ENCODE data around the gene MAGEF1. TPM values are rescaled to one million over a fixed set of nuclear protein-coding genes. Genes with fewer than 3 reads are reported as not detected.

MAGEF1 gene
- total RNA-seq, 4 donors from 2014 or later, result 48.8 to 70.8 (median 63.5) TPM

DNA sequence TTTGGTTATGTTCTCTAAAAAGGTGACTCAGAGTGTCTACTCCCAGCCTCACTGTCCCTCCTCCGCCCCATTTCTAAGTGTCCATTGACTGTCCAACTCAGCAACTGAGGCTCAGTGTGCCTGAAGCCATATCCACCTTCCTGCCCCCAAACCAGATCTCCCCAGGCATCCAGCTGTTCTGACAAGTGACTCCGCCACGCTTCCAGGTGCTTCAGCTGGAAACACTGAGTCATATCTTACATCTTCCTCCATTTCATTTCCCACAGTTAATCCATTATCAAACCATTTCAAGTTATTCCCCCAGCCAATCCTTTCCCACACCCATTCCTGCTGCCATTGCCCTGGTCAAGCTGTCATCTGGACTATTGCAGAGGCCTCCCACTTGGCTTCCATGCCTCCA lies 17.1 kb downstream of the MAGEF1 start:
- 64 to 84% methylated on average over 3 of the region's 3 CpGs for WGBS, 2 donors
- H3K27ac ChIP-seq, result no peak overlapping the region
- no peak for DNase-seq
- H3K27me3 ChIP-seq, result no peaks in the 10 kb centered on the region
- no peaks in the 10 kb centered on the region for H3K36me3 ChIP-seq
- no peak overlapping the region for H3K4me3 ChIP-seq (replicated peaks in 1 of 3)
- no peak for TF ChIP-seq POLR2A (IDR thresholded peaks at IDR 0.05)
- TF ChIP-seq, protein P1, sequence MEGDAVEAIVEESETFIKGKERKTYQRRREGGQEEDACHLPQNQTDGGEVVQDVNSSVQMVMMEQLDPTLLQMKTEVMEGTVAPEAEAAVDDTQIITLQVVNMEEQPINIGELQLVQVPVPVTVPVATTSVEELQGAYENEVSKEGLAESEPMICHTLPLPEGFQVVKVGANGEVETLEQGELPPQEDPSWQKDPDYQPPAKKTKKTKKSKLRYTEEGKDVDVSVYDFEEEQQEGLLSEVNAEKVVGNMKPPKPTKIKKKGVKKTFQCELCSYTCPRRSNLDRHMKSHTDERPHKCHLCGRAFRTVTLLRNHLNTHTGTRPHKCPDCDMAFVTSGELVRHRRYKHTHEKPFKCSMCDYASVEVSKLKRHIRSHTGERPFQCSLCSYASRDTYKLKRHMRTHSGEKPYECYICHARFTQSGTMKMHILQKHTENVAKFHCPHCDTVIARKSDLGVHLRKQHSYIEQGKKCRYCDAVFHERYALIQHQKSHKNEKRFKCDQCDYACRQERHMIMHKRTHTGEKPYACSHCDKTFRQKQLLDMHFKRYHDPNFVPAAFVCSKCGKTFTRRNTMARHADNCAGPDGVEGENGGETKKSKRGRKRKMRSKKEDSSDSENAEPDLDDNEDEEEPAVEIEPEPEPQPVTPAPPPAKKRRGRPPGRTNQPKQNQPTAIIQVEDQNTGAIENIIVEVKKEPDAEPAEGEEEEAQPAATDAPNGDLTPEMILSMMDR (IDR thresholded peaks at IDR 0.05), result no peak
- peaks cover 0 to 4% of the 10 kb centered on the region in 2 donors for H3K4me1 ChIP-seq
- H3K9me3 ChIP-seq, result no peaks in the 10 kb centered on the region
- intact Hi-C loops (cut with DNase I), result no loop called here

DNA sequence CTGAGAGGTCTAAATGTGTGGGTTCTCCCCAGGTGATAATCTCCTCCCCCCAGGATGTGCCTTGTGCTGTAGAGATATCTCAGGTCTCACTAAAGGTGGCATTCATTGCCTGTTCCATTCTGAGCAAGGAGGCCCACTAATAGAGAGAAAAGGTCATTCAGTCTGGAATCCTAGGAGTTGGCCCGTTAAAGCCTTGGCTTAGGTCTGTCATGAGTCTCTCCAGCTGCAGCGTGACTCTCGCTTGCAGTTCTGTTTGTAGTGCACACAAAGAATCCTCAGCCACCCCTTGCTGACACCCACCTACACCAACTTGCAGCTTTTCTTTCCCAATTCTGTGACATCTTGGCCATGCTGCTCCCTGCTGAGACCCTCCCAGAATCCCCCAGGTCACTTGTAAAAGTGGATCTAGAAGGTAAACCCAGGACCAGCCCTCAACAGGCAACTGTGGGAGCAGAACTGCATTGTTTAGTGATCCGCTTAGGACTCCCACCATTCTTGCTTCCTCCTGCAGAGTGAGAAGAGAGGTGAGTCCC lies 17.7 kb downstream of the MAGEF1 start:
- H3K9me3 ChIP-seq, result no peaks in the 10 kb centered on the region
- WGBS, 2 donors, result 71 to 93% methylated on average over 4 of the region's 4 CpGs
- DNase-seq, result no peak
- intact Hi-C loops (cut with DNase I), result no loop called here
- no peak for TF ChIP-seq POLR2A (IDR thresholded peaks at IDR 0.05)
- TF ChIP-seq, protein P1 (IDR thresholded peaks at IDR 0.05), result no peak
- no peaks in the 10 kb centered on the region for H3K27me3 ChIP-seq
- no peaks in the 10 kb centered on the region for H3K36me3 ChIP-seq
- peaks cover 0 to 4% of the 10 kb centered on the region in 2 donors for H3K4me1 ChIP-seq
- no peak overlapping the region for H3K4me3 ChIP-seq (replicated peaks in 1 of 3)
- no peak overlapping the region for H3K27ac ChIP-seq

DNA sequence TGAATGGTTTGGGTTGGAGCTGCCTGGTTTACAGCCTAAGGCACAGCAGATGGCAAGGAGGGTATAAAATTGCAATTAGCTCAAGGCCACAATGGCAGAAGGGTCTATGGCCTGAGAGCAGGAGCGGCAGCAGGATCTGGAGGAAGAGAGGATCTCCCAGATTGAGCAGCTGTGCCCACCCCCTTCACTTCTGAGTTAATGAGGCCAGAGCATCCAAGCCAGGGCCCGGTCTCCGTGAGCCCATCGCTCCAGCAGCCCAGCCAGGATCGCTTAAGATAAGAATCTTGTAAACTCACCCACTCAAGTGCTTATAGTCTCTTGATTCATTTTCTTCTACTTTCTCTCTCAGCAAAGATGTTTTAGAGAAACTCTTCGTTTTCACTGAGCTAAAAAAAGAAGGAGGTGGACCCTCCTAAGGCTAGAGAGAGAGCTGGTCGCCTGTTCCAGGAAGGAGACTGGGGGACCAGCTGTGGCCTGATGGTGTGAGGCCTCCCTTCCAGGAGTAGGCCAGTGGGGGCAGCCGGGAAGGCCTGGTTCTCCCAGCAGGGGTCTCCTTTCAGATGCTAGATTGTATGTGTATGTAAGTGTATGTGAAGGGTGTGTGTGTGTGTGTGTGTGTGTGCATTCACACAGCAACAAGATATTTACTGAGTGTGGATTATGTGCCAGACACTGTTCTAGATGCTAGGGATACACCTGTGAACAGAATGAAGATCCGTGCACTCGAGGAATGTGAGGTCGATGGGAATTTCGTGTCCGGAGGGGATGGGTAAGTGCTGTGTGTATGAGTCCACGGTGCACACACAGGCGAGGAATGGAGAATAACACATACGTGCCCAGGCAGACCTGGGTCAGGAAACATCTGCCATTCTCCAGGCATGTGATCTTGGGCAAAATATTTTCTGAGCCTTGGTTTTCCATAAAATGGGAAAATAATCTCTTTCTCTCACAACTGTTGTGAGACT lies 18.6 kb downstream of the MAGEF1 start:
- no peak for DNase-seq
- TF ChIP-seq, protein P1 (IDR thresholded peaks at IDR 0.05), result no peak
- no peak for TF ChIP-seq POLR2A (IDR thresholded peaks at IDR 0.05)
- H3K27ac ChIP-seq, result no peak overlapping the region
- H3K4me3 ChIP-seq (replicated peaks in 1 of 3), result no peak overlapping the region
- no peaks in the 10 kb centered on the region for H3K36me3 ChIP-seq
- 74 to 76% methylated on average over 16 of the region's 16 CpGs for WGBS, 2 donors
- intact Hi-C loops (cut with DNase I), result no loop called here
- no peaks in the 10 kb centered on the region for H3K9me3 ChIP-seq
- H3K27me3 ChIP-seq, result no peaks in the 10 kb centered on the region
- peaks cover 0 to 4% of the 10 kb centered on the region in 2 donors for H3K4me1 ChIP-seq

DNA sequence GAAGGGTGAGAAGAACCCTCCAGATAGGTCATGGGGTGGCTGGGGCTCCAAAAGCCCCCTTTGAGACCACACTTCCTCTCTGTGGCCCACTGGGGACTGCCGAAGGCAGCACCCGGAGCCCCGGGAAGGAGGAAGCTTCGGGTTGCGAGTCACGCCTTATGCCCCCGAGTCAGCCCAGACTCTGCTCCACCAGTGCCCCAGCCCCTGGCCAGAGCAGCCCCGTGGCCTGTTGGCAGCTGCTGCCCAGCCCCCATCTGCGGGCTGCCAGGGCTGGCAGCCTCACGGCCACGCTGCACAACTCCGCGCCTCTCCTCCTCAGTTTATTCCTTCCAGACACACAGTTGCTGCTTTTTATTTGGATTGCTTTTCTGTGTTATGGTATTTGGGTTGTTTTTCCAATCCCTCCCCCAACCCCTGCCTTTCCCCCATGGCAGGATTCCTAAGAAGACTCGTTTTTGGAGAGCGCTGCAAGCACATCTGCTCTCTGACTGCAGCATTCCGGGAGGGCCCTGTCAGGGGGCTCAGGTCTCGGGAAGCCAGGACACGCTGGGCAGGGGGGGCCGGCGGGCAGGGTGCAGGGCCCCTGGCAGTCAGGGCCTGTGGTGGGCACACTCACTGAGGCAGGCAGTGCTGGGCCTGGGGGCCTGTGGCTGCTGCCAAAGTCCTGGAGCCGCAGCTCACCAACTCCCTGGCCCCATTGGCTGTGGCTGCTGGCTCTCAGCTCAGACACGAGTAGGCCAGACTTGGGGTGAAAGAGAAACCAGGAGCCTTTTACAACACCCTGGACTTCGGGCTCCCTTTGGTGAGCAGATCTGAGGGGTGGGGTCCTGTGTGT lies 20.2 kb downstream of the MAGEF1 start:
- no peak for DNase-seq
- 39 to 42% methylated on average over 20 of the region's 23 CpGs for WGBS, 2 donors
- Histone ChIP-seq H3K27ac (no peak overlapping the region), H3K36me3 (no peaks in the 10 kb centered on the region), H3K27me3 (no peaks in the 10 kb centered on the region), H3K4me1 (peaks cover 0 to 4% of the 10 kb centered on the region in 2 donors), H3K4me3 (replicated peaks in 1 of 3) (no peak overlapping the region), H3K9me3 (no peaks in the 10 kb centered on the region)
- intact Hi-C loops (cut with DNase I), result no loop called here
- no peak for TF ChIP-seq POLR2A (IDR thresholded peaks at IDR 0.05)
- TF ChIP-seq, protein P1 (IDR thresholded peaks at IDR 0.05), result no peak
